Measurements from ENCODE around the gene SP5. TPM values are rescaled to one million over a fixed set of nuclear protein-coding genes. Genes with fewer than 3 reads are reported as not detected.
"Not testable (repeated sequence)": the region's sequence is repeated elsewhere in the genome, so short reads cannot be mapped to it uniquely, and the experiment has no call there.

Gene SP5
- total and polyA plus RNA-seq, 7 experiments from 2014 or later, result not detected

GRCh38 chr2:170719810-170720209, 4.7 kb downstream of the SP5 start:
- Mint-ChIP-seq H3K27ac (no peak overlapping the region), H3K4me1 (peaks cover 12 to 23% (median 18%) of the 10 kb centered on the region in 7 donors), H3K9me3 (peaks cover 0 to 7% (median 0%) of the 10 kb centered on the region in 11 donors), H3K36me3 (peaks cover 0 to 4% (median 0%) of the 10 kb centered on the region in 5 donors), H3K27me3 (peaks cover 68 to 77% (median 73%) of the 10 kb centered on the region in 5 donors), H3K4me3 (no peak overlapping the region)
- ChIA-PET POLR2A (interaction anchor here (0.7 kb wide), 1 partner anchor 44 kb away, joined by 3 read pairs; no protein-coding TSS in a partner anchor), CTCF (no interaction called here)
- no peak overlapping the region for H3K27ac ChIP-seq (ENCODE audit: low read depth, low read length)
- H3K9me3 ChIP-seq (ENCODE audit: control insufficient read depth in 2 of 3, low read length in 3 of 3), result no peaks in the 10 kb centered on the region
- ATAC-seq (no peak), DNase-seq (no peak)
- no peak overlapping the region for H3K4me3 ChIP-seq (ENCODE audit: low read length)
- peaks cover 11 to 35% of the 10 kb centered on the region in 2 donors for H3K27me3 ChIP-seq (ENCODE audit: control insufficient read depth in 2 of 2, insufficient read depth in 2 of 2, low read length in 2 of 2)
- peaks cover 0 to 10% of the 10 kb centered on the region in 2 donors for H3K4me1 ChIP-seq (ENCODE audit: control insufficient read depth in 2 of 2, insufficient read depth in 2 of 2, low read length in 2 of 2)
- intact Hi-C loops (cut with micrococcal nuclease), result loop anchor here (5.0 to 10.0 kb wide), 8 partner anchors 52 to 1382 kb away; partner anchors contain the start of genes DLX1 (in 1 of the 2), DLX2 (in 1 of the 2), ERICH2 (in 1 of the 2) and GAD1 (in 1 of the 2)
- H3K36me3 ChIP-seq (ENCODE audit: control insufficient read depth in 2 of 3, insufficient read depth in 3 of 3, low read length in 3 of 3), result no peaks in the 10 kb centered on the region

DNA sequence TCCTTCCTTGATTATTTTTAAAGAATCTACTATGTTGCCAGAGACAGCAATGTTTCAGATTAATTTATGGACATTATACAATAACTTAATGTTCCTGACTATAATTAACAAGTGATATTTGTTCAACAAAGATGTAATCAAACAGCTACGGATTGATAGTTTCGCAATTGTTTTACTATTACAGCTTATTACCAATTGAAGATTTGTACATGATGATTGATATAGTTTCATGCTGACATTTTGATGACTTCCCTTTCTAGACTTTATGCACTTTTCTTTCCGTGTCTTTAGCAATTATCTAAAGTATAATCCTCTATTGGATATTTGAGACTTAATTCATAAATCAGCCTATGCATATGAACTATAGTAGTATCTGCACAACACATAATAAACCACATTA, 6.5 kb downstream of the SP5 start:
- no peak overlapping the region for H3K27ac Mint-ChIP-seq
- Histone ChIP-seq H3K9me3 (ENCODE audit: control insufficient read depth in 2 of 3, low read length in 3 of 3) (no peaks in the 10 kb centered on the region), H3K4me1 (ENCODE audit: control insufficient read depth in 2 of 2, insufficient read depth in 2 of 2, low read length in 2 of 2) (peaks cover 0 to 6% of the 10 kb centered on the region in 2 donors), H3K27ac (ENCODE audit: low read depth, low read length) (no peak overlapping the region), H3K27me3 (ENCODE audit: control insufficient read depth in 2 of 2, insufficient read depth in 2 of 2, low read length in 2 of 2) (peaks cover 11 to 35% of the 10 kb centered on the region in 2 donors), H3K36me3 (ENCODE audit: control insufficient read depth in 2 of 3, insufficient read depth in 3 of 3, low read length in 3 of 3) (no peaks in the 10 kb centered on the region), H3K4me3 (ENCODE audit: low read length) (no peak overlapping the region)
- peaks cover 6 to 13% (median 12%) of the 10 kb centered on the region in 7 donors for H3K4me1 Mint-ChIP-seq
- no peak for ATAC-seq
- H3K27me3 Mint-ChIP-seq, result peaks cover 66 to 86% (median 75%) of the 10 kb centered on the region in 5 donors
- no peak for DNase-seq
- H3K36me3 Mint-ChIP-seq, result no peaks in the 10 kb centered on the region
- ChIA-PET POLR2A (no interaction called here), CTCF (no interaction called here)
- intact Hi-C loops (cut with micrococcal nuclease), result no loop called here
- peaks cover 0 to 7% (median 0%) of the 10 kb centered on the region in 11 donors for H3K9me3 Mint-ChIP-seq
- no peak overlapping the region for H3K4me3 Mint-ChIP-seq

GRCh38 chr2:170722301-170722700, 7.2 kb downstream of the SP5 start:
- H3K4me1 ChIP-seq (ENCODE audit: control insufficient read depth in 2 of 2, insufficient read depth in 2 of 2, low read length in 2 of 2), result peaks cover 0 to 3% of the 10 kb centered on the region in 2 donors
- H3K4me3 ChIP-seq (ENCODE audit: low read length), result no peak overlapping the region
- no peaks in the 10 kb centered on the region for H3K36me3 ChIP-seq (ENCODE audit: control insufficient read depth in 2 of 3, insufficient read depth in 3 of 3, low read length in 3 of 3)
- H3K36me3 Mint-ChIP-seq, result no peaks in the 10 kb centered on the region
- peaks cover 6 to 9% (median 9%) of the 10 kb centered on the region in 7 donors for H3K4me1 Mint-ChIP-seq
- peaks cover 11 to 30% of the 10 kb centered on the region in 2 donors for H3K27me3 ChIP-seq (ENCODE audit: control insufficient read depth in 2 of 2, insufficient read depth in 2 of 2, low read length in 2 of 2)
- no peaks in the 10 kb centered on the region for H3K9me3 ChIP-seq (ENCODE audit: control insufficient read depth in 2 of 3, low read length in 3 of 3)
- ChIA-PET POLR2A (no interaction called here), CTCF (no interaction called here)
- H3K27me3 Mint-ChIP-seq, result peaks cover 67 to 87% (median 77%) of the 10 kb centered on the region in 5 donors
- DNase-seq (no peak), ATAC-seq (no peak)
- no peak overlapping the region for H3K4me3 Mint-ChIP-seq
- H3K27ac Mint-ChIP-seq, result no peak overlapping the region
- intact Hi-C loops (cut with micrococcal nuclease), result no loop called here
- peaks cover 0 to 7% (median 0%) of the 10 kb centered on the region in 11 donors for H3K9me3 Mint-ChIP-seq
- H3K27ac ChIP-seq (ENCODE audit: low read depth, low read length), result no peak overlapping the region

- Mint-ChIP-seq H3K27me3 (peaks cover 65 to 87% (median 77%) of the 10 kb centered on the region in 5 donors), H3K36me3 (peaks cover 0 to 4% (median 0%) of the 10 kb centered on the region in 5 donors), H3K27ac (no peak overlapping the region), H3K4me3 (no peak overlapping the region), H3K9me3 (peaks cover 0 to 7% (median 0%) of the 10 kb centered on the region in 11 donors), H3K4me1 (no peaks in the 10 kb centered on the region)
- intact Hi-C loops (cut with micrococcal nuclease), result no loop called here
- no peak for ATAC-seq
- DNase-seq, result no peak
- peaks cover 12 to 19% of the 10 kb centered on the region in 2 donors for H3K27me3 ChIP-seq (ENCODE audit: control insufficient read depth in 2 of 2, insufficient read depth in 2 of 2, low read length in 2 of 2)
- H3K9me3 ChIP-seq (ENCODE audit: control insufficient read depth in 2 of 3, low read length in 3 of 3), result no peaks in the 10 kb centered on the region
- ChIA-PET CTCF (no interaction called here), POLR2A (no interaction called here)
- no peaks in the 10 kb centered on the region for H3K4me1 ChIP-seq (ENCODE audit: control insufficient read depth in 2 of 2, insufficient read depth in 2 of 2, low read length in 2 of 2)
- H3K4me3 ChIP-seq (ENCODE audit: low read length), result no peak overlapping the region
- no peak overlapping the region for H3K27ac ChIP-seq (ENCODE audit: low read depth, low read length)
- H3K36me3 ChIP-seq (ENCODE audit: control insufficient read depth in 2 of 3, insufficient read depth in 3 of 3, low read length in 3 of 3), result no peaks in the 10 kb centered on the region
Measured at GRCh38 chr2:170723446-170723958, 8.4 kb downstream of the SP5 start.

DNA sequence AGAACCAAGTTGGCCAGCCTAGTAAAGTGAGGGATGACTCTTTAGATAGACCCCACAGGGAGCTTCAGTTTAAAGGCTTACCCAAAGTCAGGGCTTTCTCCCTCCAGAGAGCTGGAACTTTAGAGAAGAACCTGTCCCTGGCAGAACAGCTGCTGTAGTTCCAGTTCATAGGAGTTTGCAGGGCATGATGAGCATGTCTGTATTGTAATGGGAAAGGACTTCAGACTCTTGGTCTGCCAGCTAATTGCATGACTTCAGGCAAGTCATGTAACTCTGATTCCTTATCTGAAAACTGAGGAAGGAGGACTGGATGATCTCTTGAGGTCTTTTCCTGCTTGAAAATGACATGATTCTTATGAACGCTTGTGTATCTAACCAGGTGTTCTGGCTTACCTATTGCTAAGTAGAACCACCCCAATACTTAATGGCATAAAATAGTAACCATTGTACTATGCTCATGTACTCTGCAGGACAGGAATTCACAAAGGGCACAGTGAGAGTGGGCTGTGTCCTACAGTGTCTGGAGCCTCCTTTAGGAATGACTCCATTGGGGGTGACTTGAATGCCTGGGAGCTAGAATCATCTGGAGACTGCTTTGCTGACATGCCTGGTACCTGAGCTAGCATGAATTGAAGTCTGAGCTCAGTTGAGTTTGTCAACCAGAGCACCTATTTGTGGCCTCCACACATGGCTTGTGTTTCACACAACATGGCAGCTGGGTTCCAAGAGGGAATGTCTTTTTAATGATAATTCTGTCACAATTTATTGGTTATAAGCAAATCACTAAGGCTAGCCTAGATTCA, 18.9 kb downstream of the SP5 start:
- H3K4me3 ChIP-seq (ENCODE audit: low read length), result no peak overlapping the region
- DNase-seq, result no peak
- no peak overlapping the region for H3K27ac ChIP-seq (ENCODE audit: low read depth, low read length)
- peaks cover 0 to 14% (median 6%) of the 10 kb centered on the region in 11 donors for H3K9me3 Mint-ChIP-seq
- POLR2A ChIA-PET, result no interaction called here
- H3K27me3 Mint-ChIP-seq, result peaks cover 14 to 43% (median 29%) of the 10 kb centered on the region in 5 donors
- peaks cover 0 to 8% (median 4%) of the 10 kb centered on the region in 5 donors for H3K36me3 Mint-ChIP-seq
- H3K4me1 ChIP-seq (ENCODE audit: control insufficient read depth in 2 of 2, insufficient read depth in 2 of 2, low read length in 2 of 2), result no peaks in the 10 kb centered on the region
- H3K27ac Mint-ChIP-seq, result no peak overlapping the region
- intact Hi-C loops (cut with micrococcal nuclease), result no loop called here
- no peak for ATAC-seq
- CTCF ChIA-PET, result interaction anchor here (1.1 kb wide), 1 partner anchor 78 kb away, joined by 3 read pairs; no protein-coding TSS in a partner anchor
- H3K4me1 Mint-ChIP-seq, result no peaks in the 10 kb centered on the region
- no peak overlapping the region for H3K4me3 Mint-ChIP-seq
- no peaks in the 10 kb centered on the region for H3K36me3 ChIP-seq (ENCODE audit: control insufficient read depth in 2 of 3, insufficient read depth in 3 of 3, low read length in 3 of 3)
- H3K9me3 ChIP-seq (ENCODE audit: control insufficient read depth in 2 of 3, low read length in 3 of 3), result no peaks in the 10 kb centered on the region
- no peaks in the 10 kb centered on the region for H3K27me3 ChIP-seq (ENCODE audit: control insufficient read depth in 2 of 2, insufficient read depth in 2 of 2, low read length in 2 of 2)

DNA sequence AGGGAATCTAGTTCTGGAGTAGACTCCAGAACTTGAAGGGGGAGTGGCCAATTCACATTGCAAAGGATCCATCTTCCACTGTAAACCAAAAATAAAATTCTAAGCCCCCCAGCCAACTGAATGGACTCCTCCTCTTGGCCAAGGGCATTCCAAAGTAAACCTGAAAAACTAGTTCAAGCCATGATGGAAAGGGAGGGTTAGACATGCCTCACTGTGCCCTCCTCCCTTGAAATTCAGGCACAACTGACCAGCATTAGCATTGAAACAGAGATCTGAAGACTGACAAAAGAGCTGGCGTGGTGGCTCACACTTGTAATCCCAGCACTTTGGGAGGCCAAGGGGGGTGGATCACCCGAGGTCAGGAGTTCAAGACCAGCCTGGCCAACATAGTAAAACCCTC, 19.5 kb downstream of the SP5 start:
- POLR2A ChIA-PET; ATAC-seq; DNase-seq; H3K27ac Mint-ChIP-seq; H3K4me3 Mint-ChIP-seq; H3K4me3 ChIP-seq (ENCODE audit: low read length); H3K27ac ChIP-seq (ENCODE audit: low read depth, low read length); H3K27me3 ChIP-seq (ENCODE audit: control insufficient read depth in 2 of 2, insufficient read depth in 2 of 2, low read length in 2 of 2); H3K36me3 Mint-ChIP-seq; H3K4me1 Mint-ChIP-seq; intact Hi-C loops (cut with micrococcal nuclease); H3K36me3 ChIP-seq (ENCODE audit: control insufficient read depth in 2 of 3, insufficient read depth in 3 of 3, low read length in 3 of 3); H3K4me1 ChIP-seq (ENCODE audit: control insufficient read depth in 2 of 2, insufficient read depth in 2 of 2, low read length in 2 of 2); H3K9me3 ChIP-seq (ENCODE audit: control insufficient read depth in 2 of 3, low read length in 3 of 3): not testable (repeated sequence)
- Mint-ChIP-seq H3K9me3 (peaks cover 0 to 14% (median 6%) of the 10 kb centered on the region in 11 donors), H3K27me3 (peaks cover 16 to 40% (median 27%) of the 10 kb centered on the region in 5 donors)
- CTCF ChIA-PET, result interaction anchor here (1.1 kb wide), 1 partner anchor 78 kb away, joined by 3 read pairs; no protein-coding TSS in a partner anchor
